Measurements from ENCODE around the gene ZNF573. TPM values are rescaled to one million over a fixed set of nuclear protein-coding genes. Genes with fewer than 3 reads are reported as not detected.
A peak's percentile ranks its signal among the peaks of the same experiment; 100 is the strongest.
"Not testable (repeated sequence)": the region's sequence is repeated elsewhere in the genome, so short reads cannot be mapped to it uniquely, and the experiment has no call there.

Gene ZNF573
- total RNA-seq: 10 to 100 TPM in 1 of 2 donors, 1 to 10 TPM in 1; 9.7 to 11.7 TPM

DNA sequence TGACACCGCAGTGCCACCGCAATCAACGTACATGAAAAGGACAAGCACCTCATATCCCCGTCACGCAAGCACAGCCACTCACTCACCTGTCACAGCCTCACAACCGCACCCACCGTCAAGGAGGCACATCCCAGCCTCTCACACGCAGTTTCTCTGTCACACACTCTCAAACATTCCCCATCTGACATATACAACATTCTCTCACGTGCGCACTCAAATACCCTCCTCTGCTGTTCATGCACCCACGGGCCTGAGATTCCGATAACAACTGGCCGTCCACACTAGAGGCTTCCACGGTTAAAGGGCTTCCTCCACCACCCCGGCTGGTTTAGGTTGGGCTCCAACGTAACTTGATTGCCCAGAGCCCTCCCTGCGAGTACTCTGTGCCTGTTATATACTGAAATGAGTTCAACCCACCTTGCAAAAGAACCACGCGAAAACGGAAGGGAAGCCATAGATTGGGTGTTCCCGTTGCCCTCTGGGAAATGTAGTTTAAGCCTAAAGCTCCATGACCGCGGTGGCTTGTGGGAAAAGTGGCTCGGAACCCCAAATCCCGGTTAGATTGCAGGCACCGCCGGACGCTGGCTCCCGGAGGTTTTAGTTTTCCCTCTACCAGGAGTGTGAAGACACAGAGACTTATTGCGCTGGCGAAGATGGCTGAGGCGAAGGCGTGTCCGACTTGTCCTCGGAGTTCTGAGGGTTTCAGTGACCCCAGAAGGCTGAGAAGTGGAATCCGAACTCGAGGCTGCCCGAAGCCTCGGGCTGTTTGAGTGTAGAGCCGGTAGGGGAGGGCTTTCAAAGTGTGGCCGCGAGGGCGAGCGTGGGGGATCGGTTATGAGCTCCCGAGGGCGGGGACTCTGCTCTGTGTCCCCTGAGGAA, at the start of gene ZNF573:
Gene ZNF573, minus strand, starts transcription at position 460 of the 879 bp plus-strand sequence. CDS start 5,857 bp downstream, outside the sequence.
- Mint-ChIP-seq H3K9me3 (peaks cover 5 to 16% of the 10 kb centered on the region in 2 donors), H3K4me3 (peak within 1 kb of the TSS; percentile 92 to 97), H3K27me3 (ENCODE audit: low read depth) (no peaks in the 10 kb centered on the region), H3K4me1 (ENCODE audit: low read depth) (peaks cover 37% of the 10 kb centered on the region), H3K36me3 (ENCODE audit: insufficient read depth in 2 of 2) (peaks cover 30 to 44% of the 10 kb centered on the region in 2 donors), H3K27ac (peak within 1 kb of the TSS; percentile 88)
- ATAC-seq (replicated peaks in 1 of 2) (peak; percentile 88 to 90), DNase-seq (peak; percentile 85 to 88)

DNA sequence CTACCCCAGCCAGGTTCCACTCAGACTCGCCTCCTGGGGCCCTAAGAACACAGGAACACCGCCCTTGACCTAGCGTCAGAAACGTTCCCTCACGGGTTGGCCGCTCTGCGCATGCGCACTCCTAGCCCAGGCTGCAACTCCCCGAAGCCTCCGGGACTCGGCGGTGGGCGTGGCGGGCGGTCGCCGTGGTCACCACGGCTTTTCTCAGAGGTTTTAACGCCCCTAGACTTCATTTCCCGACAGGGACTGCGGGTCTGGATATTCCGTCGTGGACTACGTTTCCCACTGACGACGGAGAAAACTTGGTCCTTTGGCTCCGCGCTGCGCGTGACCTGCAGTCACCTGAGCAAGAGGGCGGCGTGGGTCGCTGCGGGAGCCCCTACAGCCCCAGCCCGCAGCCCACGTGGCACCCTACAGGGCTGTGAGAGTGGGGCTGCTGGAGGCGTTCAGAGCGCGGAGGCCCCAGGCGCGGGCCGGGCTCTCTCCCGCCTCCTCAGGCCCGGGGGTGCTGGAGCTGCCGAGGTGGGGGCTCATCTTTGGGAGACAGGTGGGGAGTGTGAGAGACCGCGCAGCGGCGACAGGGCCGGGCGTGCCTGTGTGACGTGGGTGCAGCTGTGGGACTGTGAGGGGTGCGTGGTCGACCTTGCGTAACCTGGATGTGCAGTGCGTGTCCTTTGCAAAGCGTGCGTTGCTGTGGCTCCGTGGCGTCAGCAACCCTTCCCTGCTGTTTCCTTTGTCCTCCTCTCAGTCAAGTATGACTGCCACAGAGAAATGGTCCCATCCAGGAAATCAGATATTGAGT, 38.0 kb upstream of the ZNF573 start:
- Mint-ChIP-seq H3K9me3 (peaks cover 13 to 17% of the 10 kb centered on the region in 2 donors), H3K4me1 (ENCODE audit: low read depth) (no peaks in the 10 kb centered on the region), H3K4me3 (peak overlapping the region; percentile 36 to 38), H3K27ac (no peak overlapping the region), H3K27me3 (ENCODE audit: low read depth) (no peaks in the 10 kb centered on the region), H3K36me3 (ENCODE audit: insufficient read depth in 2 of 2) (peaks cover 11 to 17% of the 10 kb centered on the region in 2 donors)
- peak; percentile 15 to 38 for DNase-seq
- ATAC-seq (replicated peaks in 1 of 2): no peak

DNA sequence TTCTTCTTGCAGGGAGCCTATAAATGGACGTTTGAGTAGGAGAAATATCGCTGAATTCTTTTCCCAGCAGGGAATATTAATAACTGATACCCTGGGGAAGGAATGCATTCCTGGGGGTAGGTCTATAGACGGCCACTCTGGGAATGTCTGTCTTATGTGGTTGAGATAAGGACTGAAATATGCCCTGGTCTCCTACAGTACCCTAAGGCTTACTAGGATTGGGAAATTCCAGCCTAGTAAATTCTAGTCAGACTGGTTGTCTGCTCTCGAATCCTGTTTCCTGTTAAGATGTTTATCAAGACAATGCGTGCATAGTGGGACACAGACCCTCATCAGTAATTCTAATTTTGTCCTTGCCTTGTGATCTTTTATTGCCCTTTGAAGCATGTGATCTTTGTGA, 36.2 kb upstream of the ZNF573 start:
- H3K4me1 Mint-ChIP-seq (ENCODE audit: low read depth); H3K4me3 Mint-ChIP-seq; H3K27ac Mint-ChIP-seq; H3K27me3 Mint-ChIP-seq (ENCODE audit: low read depth); ATAC-seq (replicated peaks in 1 of 2); DNase-seq: not testable (repeated sequence)
- Mint-ChIP-seq H3K36me3 (ENCODE audit: insufficient read depth in 2 of 2) (peaks cover 13 to 14% of the 10 kb centered on the region in 2 donors), H3K9me3 (peaks cover 10 to 15% of the 10 kb centered on the region in 2 donors)

DNA sequence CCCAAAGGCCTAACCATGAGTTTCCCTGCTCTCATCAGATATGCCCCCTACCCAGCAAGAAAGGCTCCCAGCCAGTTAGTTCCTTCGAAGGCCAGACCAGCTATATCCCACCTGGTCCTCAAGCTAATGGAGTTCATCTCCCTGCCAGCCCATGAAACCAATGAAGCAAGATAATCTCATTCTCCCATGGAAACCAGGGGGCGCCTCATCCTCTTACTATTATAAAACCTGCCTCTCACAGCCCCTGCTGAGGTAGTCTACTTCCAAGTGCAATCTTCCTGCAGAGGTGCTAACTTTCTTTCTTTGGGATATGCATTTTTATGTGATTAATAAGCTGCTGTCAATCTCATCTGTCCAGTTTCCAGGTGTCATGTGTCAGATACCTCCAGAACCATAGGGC, 34.0 kb upstream of the ZNF573 start:
- Mint-ChIP-seq H3K27ac (no peak overlapping the region), H3K27me3 (ENCODE audit: low read depth) (no peaks in the 10 kb centered on the region), H3K9me3 (peaks cover 12 to 15% of the 10 kb centered on the region in 2 donors), H3K36me3 (ENCODE audit: insufficient read depth in 2 of 2) (peaks cover 13 to 15% of the 10 kb centered on the region in 2 donors), H3K4me1 (ENCODE audit: low read depth) (no peaks in the 10 kb centered on the region), H3K4me3 (no peak overlapping the region)
- DNase-seq (no peak), ATAC-seq (replicated peaks in 1 of 2) (no peak)

DNA sequence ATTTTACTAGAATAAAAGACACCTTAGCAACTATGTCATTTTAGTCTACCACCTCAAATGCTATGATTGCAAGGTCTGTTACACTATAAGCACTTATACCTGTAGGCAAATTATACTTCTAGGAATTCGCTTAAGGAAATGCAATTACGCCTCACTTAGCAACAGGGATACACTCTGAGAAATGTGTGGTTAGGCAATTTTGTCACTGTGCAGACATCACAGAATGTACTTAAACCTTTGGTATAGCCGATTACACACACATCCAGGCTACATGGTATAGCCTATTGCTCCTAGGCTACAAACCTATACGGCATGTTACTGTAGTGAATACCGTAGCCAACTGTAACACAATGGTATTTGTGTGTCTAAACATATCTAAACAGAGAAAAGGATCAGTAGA, 30.0 kb upstream of the ZNF573 start:
- Mint-ChIP-seq H3K36me3 (ENCODE audit: insufficient read depth in 2 of 2) (peaks cover 13% of the 10 kb centered on the region in 2 donors), H3K9me3 (peaks cover 11 to 12% of the 10 kb centered on the region in 2 donors), H3K4me3 (no peak overlapping the region), H3K27me3 (ENCODE audit: low read depth) (no peaks in the 10 kb centered on the region), H3K27ac (no peak overlapping the region), H3K4me1 (ENCODE audit: low read depth) (no peaks in the 10 kb centered on the region)
- DNase-seq: no peak
- ATAC-seq (replicated peaks in 1 of 2): no peak

DNA sequence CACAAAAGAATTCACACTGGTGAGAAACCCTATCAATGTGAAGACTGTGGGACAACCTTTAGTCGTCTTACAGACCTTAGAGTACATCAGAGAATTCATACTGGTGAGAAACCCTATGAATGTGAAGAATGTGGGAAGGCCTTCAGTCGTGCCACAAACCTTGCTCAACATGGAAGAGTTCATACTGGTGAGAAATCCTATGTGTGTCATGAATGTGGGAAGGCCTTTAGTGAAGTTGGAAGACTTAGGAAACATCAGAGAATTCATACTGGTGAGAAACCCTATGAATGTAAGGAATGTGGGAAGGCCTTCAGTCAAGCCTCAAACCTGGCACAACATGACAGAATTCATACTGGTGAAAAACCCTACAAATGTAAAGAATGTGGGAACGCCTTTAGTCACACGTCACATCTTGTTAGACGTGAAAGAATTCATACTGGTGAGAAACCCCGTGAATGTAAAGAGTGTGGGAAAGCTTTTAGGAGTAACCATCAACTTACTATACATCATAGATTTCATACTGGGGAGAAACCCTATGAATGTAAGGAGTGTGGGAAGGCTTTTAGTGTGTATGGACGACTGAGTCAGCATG, 24.0 kb upstream of the ZNF573 start:
- Mint-ChIP-seq H3K9me3 (peaks cover 29 to 38% of the 10 kb centered on the region in 2 donors), H3K4me3 (no peak overlapping the region), H3K36me3 (ENCODE audit: insufficient read depth in 2 of 2) (peaks cover 32 to 36% of the 10 kb centered on the region in 2 donors), H3K27ac (no peak overlapping the region), H3K27me3 (ENCODE audit: low read depth) (no peaks in the 10 kb centered on the region), H3K4me1 (ENCODE audit: low read depth) (no peaks in the 10 kb centered on the region)
- ATAC-seq (replicated peaks in 1 of 2) (no peak), DNase-seq (no peak)

- Mint-ChIP-seq H3K4me1 (ENCODE audit: low read depth) (no peaks in the 10 kb centered on the region), H3K27me3 (ENCODE audit: low read depth) (no peaks in the 10 kb centered on the region), H3K4me3 (no peak overlapping the region), H3K9me3 (peaks cover 10 to 13% of the 10 kb centered on the region in 2 donors), H3K36me3 (ENCODE audit: insufficient read depth in 2 of 2) (peaks cover 13 to 17% of the 10 kb centered on the region in 2 donors), H3K27ac (no peak overlapping the region)
- no peak for DNase-seq
- ATAC-seq (replicated peaks in 1 of 2): no peak
Measured at GRCh38 chr19:37790244-37790925, 11.0 kb upstream of the ZNF573 start.

DNA sequence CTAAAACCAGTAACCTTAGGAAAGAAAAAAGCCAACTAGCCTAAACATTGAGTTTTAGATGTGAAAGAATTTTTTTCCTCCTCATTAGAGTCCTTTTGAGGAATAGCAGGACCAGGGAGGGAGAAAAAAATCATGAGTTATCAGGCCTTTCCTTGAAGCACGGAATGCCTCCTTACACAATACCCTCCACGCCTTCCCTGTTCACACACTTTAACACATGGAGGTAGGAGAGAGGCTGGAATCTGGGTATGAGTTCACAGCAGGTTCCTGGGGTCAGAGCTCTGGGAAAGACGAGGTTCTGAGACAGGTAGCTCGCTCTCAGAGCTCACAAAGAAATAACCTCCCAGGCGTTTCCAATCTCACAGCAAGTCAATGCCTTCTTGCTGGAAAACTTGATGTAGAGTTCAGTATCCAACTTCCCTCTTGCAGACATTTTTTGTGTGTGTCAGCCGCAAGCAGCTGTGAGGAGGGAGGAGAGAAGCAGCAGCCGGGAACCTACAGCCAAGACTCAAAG, 716 bp downstream of the ZNF573 start:
- peak; percentile 0 to 2 for ATAC-seq (replicated peaks in 1 of 2)
- Mint-ChIP-seq H3K27ac (peak overlapping the region; percentile 88), H3K36me3 (ENCODE audit: insufficient read depth in 2 of 2) (peaks cover 33 to 43% of the 10 kb centered on the region in 2 donors), H3K27me3 (ENCODE audit: low read depth) (no peaks in the 10 kb centered on the region), H3K9me3 (peaks cover 5 to 20% of the 10 kb centered on the region in 2 donors), H3K4me3 (peak overlapping the region; percentile 92 to 97), H3K4me1 (ENCODE audit: low read depth) (peaks cover 37% of the 10 kb centered on the region)
- no peak for DNase-seq

- peaks cover 32 to 62% of the 10 kb centered on the region in 2 donors for H3K36me3 Mint-ChIP-seq (ENCODE audit: insufficient read depth in 2 of 2)
- H3K9me3 Mint-ChIP-seq: peaks cover 4 to 16% of the 10 kb centered on the region in 2 donors
- H3K4me1 Mint-ChIP-seq (ENCODE audit: low read depth): peaks cover 9% of the 10 kb centered on the region
- H3K27ac Mint-ChIP-seq: no peak overlapping the region
- no peaks in the 10 kb centered on the region for H3K27me3 Mint-ChIP-seq (ENCODE audit: low read depth)
- no peak overlapping the region for H3K4me3 Mint-ChIP-seq
- ATAC-seq (replicated peaks in 1 of 2): no peak
- no peak for DNase-seq
Measured at GRCh38 chr19:37770985-37771384, 8.4 kb downstream of the ZNF573 start.

- H3K27ac Mint-ChIP-seq: peak overlapping the region; percentile 92
- H3K4me3 Mint-ChIP-seq: no peak overlapping the region
- DNase-seq (peak; percentile 21 to 38), ATAC-seq (replicated peaks in 1 of 2) (peak; percentile 94 to 97)
- peaks cover 31 to 49% of the 10 kb centered on the region in 2 donors for H3K36me3 Mint-ChIP-seq (ENCODE audit: insufficient read depth in 2 of 2)
- H3K27me3 Mint-ChIP-seq (ENCODE audit: low read depth): no peaks in the 10 kb centered on the region
- peaks cover 9% of the 10 kb centered on the region for H3K4me1 Mint-ChIP-seq (ENCODE audit: low read depth)
- H3K9me3 Mint-ChIP-seq: peaks cover 5% of the 10 kb centered on the region in 2 donors
Measured at GRCh38 chr19:37763488-37763887, 15.9 kb downstream of the ZNF573 start.

DNA sequence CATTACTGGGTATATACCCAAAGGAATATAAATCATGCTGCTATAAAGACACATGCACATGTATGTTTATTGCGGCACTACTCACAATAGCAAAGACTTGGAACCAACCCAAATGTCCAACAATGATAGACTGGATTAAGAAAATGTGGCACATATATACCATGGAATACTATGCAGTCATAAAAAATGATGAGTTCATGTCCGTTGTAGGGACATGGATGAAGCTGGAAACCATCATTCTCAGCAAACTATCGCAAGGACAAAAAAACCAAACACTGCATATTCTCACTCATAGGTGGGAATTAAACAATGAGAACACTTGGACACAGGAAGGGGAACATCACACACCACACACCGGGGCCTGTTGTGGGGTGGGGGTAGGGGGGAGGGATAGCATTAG, 21.7 kb downstream of the ZNF573 start:
- H3K36me3 Mint-ChIP-seq (ENCODE audit: insufficient read depth in 2 of 2): peaks cover 25 to 44% of the 10 kb centered on the region in 2 donors
- H3K4me3 Mint-ChIP-seq; ATAC-seq (replicated peaks in 1 of 2); DNase-seq; H3K9me3 Mint-ChIP-seq; H3K27me3 Mint-ChIP-seq (ENCODE audit: low read depth); H3K27ac Mint-ChIP-seq; H3K4me1 Mint-ChIP-seq (ENCODE audit: low read depth): not testable (repeated sequence)

- H3K27me3 Mint-ChIP-seq (ENCODE audit: low read depth): no peaks in the 10 kb centered on the region
Measured at GRCh38 chr19:37738371-37738770, 41.0 kb downstream of the ZNF573 start.

More at GRCh38 chr19:37738371-37738770, 41.0 kb downstream of the ZNF573 start:
- peaks cover 38 to 45% of the 10 kb centered on the region in 2 donors for H3K9me3 Mint-ChIP-seq
- peaks cover 55 to 77% of the 10 kb centered on the region in 2 donors for H3K36me3 Mint-ChIP-seq (ENCODE audit: insufficient read depth in 2 of 2)
- DNase-seq (no peak), ATAC-seq (replicated peaks in 1 of 2) (no peak)
- no peak overlapping the region for H3K4me3 Mint-ChIP-seq
- no peak overlapping the region for H3K27ac Mint-ChIP-seq
- H3K4me1 Mint-ChIP-seq (ENCODE audit: low read depth): no peaks in the 10 kb centered on the region
